Measurements from ENCODE around the gene CYP24A1.

CYP24A1 gene

GRCh38 chr20:54172856-54173652 lies 732 bp downstream of the CYP24A1 start:
- DNase-seq = no peak

GRCh38 chr20:54172532-54172855 lies 1.3 kb downstream of the CYP24A1 start:
- DNase-seq = no peak

GRCh38 chr20:54170963-54171362 lies 2.8 kb downstream of the CYP24A1 start:
- DNase-seq = no peak

GRCh38 chr20:54170026-54170471 lies 3.7 kb downstream of the CYP24A1 start:
- DNase-seq = no peak

GRCh38 chr20:54168961-54169862 lies 4.6 kb downstream of the CYP24A1 start:
- no peak for DNase-seq

DNA sequence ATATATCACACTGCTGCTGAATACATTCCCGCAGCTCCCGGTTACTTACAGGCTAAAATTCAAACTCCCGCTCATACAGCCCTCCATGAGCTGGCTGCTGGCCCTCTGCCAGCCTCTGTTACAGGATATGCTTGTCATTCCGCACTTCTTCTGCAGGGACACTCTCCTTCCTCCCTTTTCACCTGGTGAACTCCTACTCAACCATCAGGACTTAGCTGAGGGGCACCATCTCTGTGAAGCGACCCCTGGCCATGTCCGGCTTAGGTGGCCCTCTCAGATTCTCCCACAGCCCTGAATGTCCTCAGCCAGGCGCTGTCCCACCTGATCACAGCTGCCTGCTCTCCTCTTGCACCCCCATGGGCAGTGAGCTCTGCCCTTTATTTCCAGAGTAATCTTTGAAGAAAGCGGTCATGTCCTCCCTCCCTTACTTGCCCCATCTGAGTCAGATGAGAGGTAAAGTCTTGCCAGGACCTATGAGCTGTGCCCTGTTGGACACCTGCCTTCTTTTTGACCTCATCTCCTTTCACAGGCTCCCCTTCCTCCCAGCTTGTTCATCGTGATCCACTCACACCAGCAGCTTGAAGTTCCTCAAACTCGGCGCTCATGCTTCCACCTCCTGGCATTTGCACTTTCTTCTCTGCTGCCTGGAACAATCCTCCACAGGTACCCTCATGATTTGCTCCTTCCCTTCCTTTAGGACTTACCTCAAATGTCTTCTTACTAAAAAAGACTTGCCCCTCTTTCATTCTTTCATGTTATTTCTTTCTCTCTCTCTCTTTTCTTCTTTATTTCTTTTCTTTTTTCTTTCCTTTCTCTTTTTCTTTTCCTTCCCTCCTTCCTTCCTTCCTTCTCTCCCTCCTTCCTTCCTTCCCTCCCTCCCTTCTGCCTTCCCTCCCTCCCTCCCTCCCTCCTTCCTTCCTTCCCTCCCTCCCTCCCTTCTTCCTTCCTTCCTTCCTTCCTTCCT lies 5.6 kb downstream of the CYP24A1 start:
- no peak for DNase-seq

DNA sequence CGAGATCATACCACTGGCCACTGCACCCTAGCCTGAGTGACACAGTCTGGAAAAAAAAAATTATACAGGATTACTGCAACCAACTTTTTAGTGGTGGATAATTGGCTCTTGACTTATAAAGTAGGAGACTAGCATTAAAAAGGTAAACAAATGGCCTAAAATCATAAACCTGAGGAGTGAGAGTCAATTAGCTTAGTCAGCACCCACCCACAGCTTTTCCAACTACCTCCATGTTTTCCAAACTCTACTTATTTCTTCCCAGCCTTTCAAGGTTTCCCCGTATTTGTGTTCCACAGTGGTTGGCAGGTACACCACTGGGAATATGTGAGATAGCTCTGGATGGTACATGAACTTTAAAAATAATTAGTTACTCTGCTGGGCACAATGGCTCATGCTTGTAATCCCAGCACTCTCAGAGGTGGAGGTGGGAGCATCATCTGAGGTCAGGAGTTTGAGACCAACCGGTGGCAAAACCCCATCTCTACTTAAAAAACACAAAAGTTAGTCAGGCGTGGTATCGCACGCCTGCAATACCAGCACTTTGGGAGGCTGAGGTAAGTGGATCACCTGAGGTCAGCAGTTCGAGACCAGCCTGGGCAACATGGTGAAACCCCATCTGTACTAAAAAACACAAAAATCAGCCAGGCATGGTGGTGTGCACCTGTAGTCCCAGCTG lies 6.7 kb downstream of the CYP24A1 start:
- no peak for DNase-seq

DNA sequence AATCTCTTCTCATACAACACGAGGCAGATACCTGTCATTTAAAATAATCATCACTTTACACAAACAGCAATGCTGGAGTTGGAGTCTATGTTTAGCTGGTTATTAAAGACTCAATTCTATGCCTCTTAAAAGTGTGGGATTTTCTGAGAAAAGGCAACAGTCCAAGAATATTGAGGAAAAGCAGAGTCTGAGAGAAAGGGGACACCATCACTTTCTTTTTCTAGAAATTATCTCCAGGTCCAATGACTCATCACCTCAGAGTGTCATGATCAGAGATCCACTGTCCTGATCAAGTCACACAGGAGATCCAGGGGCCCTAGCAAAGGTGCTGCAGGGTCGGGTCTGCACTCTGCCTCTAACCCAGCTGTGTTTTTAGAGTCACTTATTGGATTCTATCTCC lies 8.0 kb downstream of the CYP24A1 start:
- no peak for DNase-seq

GRCh38 chr20:54165014-54165413 lies 8.8 kb downstream of the CYP24A1 start:
- DNase-seq = no peak

DNA sequence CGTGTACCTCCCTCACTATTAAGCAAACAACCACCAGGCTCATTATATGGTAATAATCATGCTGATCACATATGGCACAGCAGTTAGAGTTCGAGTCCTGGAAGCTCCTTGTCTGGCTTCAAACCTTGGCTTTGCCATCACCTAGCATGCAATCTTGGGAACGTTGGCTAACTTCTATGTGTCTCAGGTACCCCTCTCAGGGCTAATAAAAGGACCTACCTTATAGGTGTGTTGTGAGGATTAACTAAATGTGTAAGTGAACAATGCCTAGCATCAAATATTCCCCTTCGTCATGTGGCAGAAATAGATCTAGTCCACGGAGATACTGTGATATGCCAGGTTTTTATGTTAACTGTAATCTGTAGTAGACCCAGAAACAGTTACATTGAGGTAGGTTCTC lies 10.4 kb downstream of the CYP24A1 start:
- DNase-seq = no peak

DNA sequence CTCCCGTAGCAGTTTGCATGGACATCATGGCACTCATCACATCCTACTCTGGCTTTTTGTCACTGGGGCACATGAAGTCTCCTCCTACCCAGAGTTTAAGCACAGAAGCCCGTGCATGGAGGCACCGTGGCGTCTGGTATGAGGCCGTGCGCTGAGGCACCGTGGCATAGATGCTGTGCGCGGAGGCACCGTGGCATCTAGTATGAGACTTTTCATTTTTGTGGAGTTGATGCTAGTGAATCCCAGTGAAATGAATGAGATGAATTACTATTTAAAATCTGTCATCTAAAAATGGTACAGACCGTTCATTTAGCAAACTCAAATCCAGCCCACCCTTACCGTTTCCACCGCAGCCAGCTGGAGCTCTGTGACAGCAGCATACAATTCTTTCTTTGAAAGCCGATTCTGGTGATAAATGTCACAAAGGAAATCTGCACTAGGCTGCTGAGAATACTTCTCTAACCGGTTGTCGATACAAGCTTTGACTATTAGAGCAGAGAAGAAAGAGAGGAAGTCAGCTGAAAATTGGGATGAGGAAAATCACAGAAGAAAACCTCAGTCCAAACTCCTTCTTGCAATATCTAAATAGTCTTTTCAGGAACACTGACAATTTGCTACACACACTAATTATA lies 11.3 kb downstream of the CYP24A1 start:
- DNase-seq = no peak

- DNase-seq = no peak
Observed at GRCh38 chr20:54161821-54162149, 12.0 kb downstream of the CYP24A1 start.

DNA sequence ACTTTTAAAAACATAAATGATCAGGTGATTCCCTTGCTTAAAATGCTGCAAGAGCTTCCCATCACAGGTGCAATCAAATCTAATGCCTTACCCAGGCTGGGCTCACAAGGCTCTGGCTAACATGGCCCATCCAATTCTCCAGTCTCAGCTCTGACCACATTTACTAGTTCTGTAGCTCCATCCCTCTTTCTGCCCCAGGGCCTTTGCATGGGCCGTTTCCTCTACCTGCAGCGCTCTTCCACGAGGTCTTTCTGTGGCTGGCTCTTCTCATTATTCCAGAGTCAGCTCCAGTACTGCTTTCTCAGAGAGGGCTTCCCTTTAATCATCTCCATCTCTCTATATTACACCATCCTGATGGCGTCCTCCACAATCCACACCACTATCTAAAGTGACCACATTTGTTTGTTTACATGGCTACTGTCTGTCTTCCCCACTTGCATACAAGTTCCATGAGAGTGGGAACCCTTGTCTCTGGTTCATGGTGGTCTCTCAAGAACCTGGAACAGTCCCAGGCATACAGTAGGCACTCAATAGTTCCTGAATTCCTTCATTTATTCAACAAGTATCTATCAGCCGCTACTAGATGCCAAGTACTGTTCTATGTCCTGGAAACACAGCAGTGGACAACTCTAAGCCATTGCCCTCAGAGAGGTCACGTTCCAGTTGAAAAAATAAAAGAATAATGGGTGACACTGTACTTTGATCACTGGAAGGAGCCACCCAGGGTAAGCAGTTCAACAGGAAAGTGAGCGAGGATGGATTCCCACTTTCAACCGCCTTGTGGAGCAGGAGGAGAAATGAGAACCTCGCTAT lies 12.6 kb downstream of the CYP24A1 start:
- DNase-seq = no peak

GRCh38 chr20:54160065-54161007 lies 13.4 kb downstream of the CYP24A1 start:
- DNase-seq = no peak

GRCh38 chr20:54158856-54159418 lies 14.8 kb downstream of the CYP24A1 start:
- DNase-seq = no peak

- DNase-seq = no peak
Observed at GRCh38 chr20:54158226-54158625, 15.6 kb downstream of the CYP24A1 start.

GRCh38 chr20:54156981-54157835 lies 16.6 kb downstream of the CYP24A1 start:
- DNase-seq = no peak

DNA sequence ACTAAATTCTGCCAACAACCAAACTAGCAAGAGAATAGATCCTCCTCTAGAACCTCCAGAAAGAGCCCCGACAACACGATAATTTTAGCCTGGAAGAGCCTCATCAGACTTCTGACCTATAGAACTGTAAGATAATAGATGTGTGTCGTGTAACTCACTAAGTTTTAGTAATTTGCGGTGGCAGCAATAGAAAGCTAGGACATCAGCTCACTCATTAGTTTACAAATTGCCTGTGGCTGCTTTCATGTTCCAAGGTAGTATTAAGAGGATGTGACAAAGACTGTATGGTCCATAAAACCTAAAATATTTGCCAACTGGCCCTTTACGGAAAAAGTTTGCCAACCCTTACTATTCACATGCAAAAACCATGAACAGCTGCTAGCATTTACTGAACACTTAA lies 17.3 kb downstream of the CYP24A1 start:
- DNase-seq = no peak

Measured in COR-L47 (cell line).